ENCODE data around the gene SLC38A7.
"Not testable (repeated sequence)": the region's sequence is repeated elsewhere in the genome, so short reads cannot be mapped to it uniquely, and the experiment has no call there.

The SLC38A7 gene

GRCh38 chr16:58709333-58709732 is 24.8 kb upstream of the SLC38A7 start:
- TF ChIP-seq ZNF384 (IDR thresholded peaks at IDR 0.05): no peak
- no peak for TF ChIP-seq L3MBTL2 (conservative IDR thresholded peaks at IDR 0.05)
- no peak for TF ChIP-seq SUZ12 (IDR thresholded peaks at IDR 0.05)
- TF ChIP-seq FOXA1 (IDR thresholded peaks at IDR 0.05): no peak
- TF ChIP-seq FOXK2 (IDR thresholded peaks at IDR 0.05): no peak
- TF ChIP-seq PKNOX1 (IDR thresholded peaks at IDR 0.05): no peak
- TF ChIP-seq ELF4 (IDR thresholded peaks at IDR 0.05): no peak
- TF ChIP-seq TARDBP (IDR thresholded peaks at IDR 0.05): no peak
- TF ChIP-seq ARNT (IDR thresholded peaks at IDR 0.05): no peak
- TF ChIP-seq FOXM1 (IDR thresholded peaks at IDR 0.05; ENCODE audit: borderline replicate concordance): no peak
- DNase-seq (ENCODE audit: extremely low spot score): no peak
- CTCF ChIA-PET: no interaction called here
- POLR2A ChIA-PET: no interaction called here

- DNase-seq (ENCODE audit: extremely low spot score): no peak
- TF ChIP-seq ELF4 (IDR thresholded peaks at IDR 0.05): no peak
- TF ChIP-seq HDGF (IDR thresholded peaks at IDR 0.05; ENCODE audit: borderline replicate concordance): no peak
- TF ChIP-seq ZNF384 (IDR thresholded peaks at IDR 0.05): no peak
- CTCF ChIA-PET: no interaction called here
- POLR2A ChIA-PET: no interaction called here
Measured at GRCh38 chr16:58699151-58699550, 14.6 kb upstream of the SLC38A7 start.

- CTCF ChIA-PET: no interaction called here
- DNase-seq (ENCODE audit: extremely low spot score): no peak
- no peak for TF ChIP-seq FOXK2 (IDR thresholded peaks at IDR 0.05)
- no peak for TF ChIP-seq ELF4 (IDR thresholded peaks at IDR 0.05)
- TF ChIP-seq LEF1 (IDR thresholded peaks at IDR 0.05; ENCODE audit: borderline replicate concordance): no peak
- TF ChIP-seq TARDBP (IDR thresholded peaks at IDR 0.05): no peak
- no peak for TF ChIP-seq FOXM1 (IDR thresholded peaks at IDR 0.05; ENCODE audit: borderline replicate concordance)
- TF ChIP-seq ARNT (IDR thresholded peaks at IDR 0.05): no peak
- no peak for TF ChIP-seq HDGF (IDR thresholded peaks at IDR 0.05; ENCODE audit: borderline replicate concordance)
- TF ChIP-seq CTBP1 (IDR thresholded peaks at IDR 0.05; ENCODE audit: borderline replicate concordance): no peak
- no peak for TF ChIP-seq BHLHE40 (IDR thresholded peaks at IDR 0.05; ENCODE audit: borderline replicate concordance)
- TF ChIP-seq SP1 (IDR thresholded peaks at IDR 0.05): no peak
- TF ChIP-seq SUZ12 (IDR thresholded peaks at IDR 0.05): no peak
- TF ChIP-seq FOXA1 (IDR thresholded peaks at IDR 0.05): no peak
- no peak for TF ChIP-seq NFRKB (IDR thresholded peaks at IDR 0.05)
- no peak for TF ChIP-seq L3MBTL2 (conservative IDR thresholded peaks at IDR 0.05)
- TF ChIP-seq ZNF384 (IDR thresholded peaks at IDR 0.05): no peak
- no peak for TF ChIP-seq PKNOX1 (IDR thresholded peaks at IDR 0.05)
- POLR2A ChIA-PET: no interaction called here
Measured at GRCh38 chr16:58695368-58695767, 10.8 kb upstream of the SLC38A7 start.

- DNase-seq (ENCODE audit: extremely low spot score): no peak
- CTCF ChIA-PET: no interaction called here
- no peak for TF ChIP-seq FOXA1 (IDR thresholded peaks at IDR 0.05)
- no peak for TF ChIP-seq BHLHE40 (IDR thresholded peaks at IDR 0.05; ENCODE audit: borderline replicate concordance)
- no peak for TF ChIP-seq PKNOX1 (IDR thresholded peaks at IDR 0.05)
- no peak for TF ChIP-seq FOXM1 (IDR thresholded peaks at IDR 0.05; ENCODE audit: borderline replicate concordance)
- no peak for TF ChIP-seq ZNF384 (IDR thresholded peaks at IDR 0.05)
- POLR2A ChIA-PET: no interaction called here
Measured at GRCh38 chr16:58692450-58692849, 7.9 kb upstream of the SLC38A7 start.

- CTCF ChIA-PET; POLR2A ChIA-PET; DNase-seq (ENCODE audit: extremely low spot score): not testable (repeated sequence)
Measured at GRCh38 chr16:58686985-58687706, 2.6 kb upstream of the SLC38A7 start.

GRCh38 chr16:58685084-58685449 is 497 bp upstream of the SLC38A7 start:
- TF ChIP-seq SP1 (IDR thresholded peaks at IDR 0.05): no peak
- TF ChIP-seq HDGF (IDR thresholded peaks at IDR 0.05; ENCODE audit: borderline replicate concordance): no peak
- no peak for TF ChIP-seq PKNOX1 (IDR thresholded peaks at IDR 0.05)
- no peak for TF ChIP-seq NFRKB (IDR thresholded peaks at IDR 0.05)
- no peak for TF ChIP-seq CTBP1 (IDR thresholded peaks at IDR 0.05; ENCODE audit: borderline replicate concordance)
- TF ChIP-seq TARDBP (IDR thresholded peaks at IDR 0.05): no peak
- no peak for TF ChIP-seq ELF4 (IDR thresholded peaks at IDR 0.05)
- ChIA-PET CTCF (interaction anchor here (1.1 kb wide), 1 partner anchor 71 kb away, joined by 5 read pairs; no protein-coding TSS in a partner anchor), POLR2A (interaction anchor here (0.8 to 1.7 kb wide), 5 partner anchors 12 to 71 kb away, joined by 3 to 6 read pairs (median 5); no protein-coding TSS in a partner anchor)
- no peak for DNase-seq (ENCODE audit: extremely low spot score)

GRCh38 chr16:58684001-58684353 is 593 bp downstream of the SLC38A7 start:
- POLR2A ChIA-PET: interaction anchor here (1.0 to 1.7 kb wide), 5 partner anchors 13 to 72 kb away, joined by 3 to 6 read pairs (median 5); partner anchors contain the start of gene GOT2
- CTCF ChIA-PET: interaction anchor here (1.1 kb wide), 1 partner anchor 72 kb away, joined by 5 read pairs; no protein-coding TSS in a partner anchor
- TF ChIP-seq SP1 (IDR thresholded peaks at IDR 0.05): no peak
- TF ChIP-seq NFRKB (IDR thresholded peaks at IDR 0.05): no peak
- TF ChIP-seq CTBP1 (IDR thresholded peaks at IDR 0.05; ENCODE audit: borderline replicate concordance): no peak
- no peak for TF ChIP-seq ZNF384 (IDR thresholded peaks at IDR 0.05)
- TF ChIP-seq FOXM1 (IDR thresholded peaks at IDR 0.05; ENCODE audit: borderline replicate concordance): no peak
- no peak for TF ChIP-seq LEF1 (IDR thresholded peaks at IDR 0.05; ENCODE audit: borderline replicate concordance)
- no peak for TF ChIP-seq L3MBTL2 (conservative IDR thresholded peaks at IDR 0.05)
- no peak for TF ChIP-seq FOXA1 (IDR thresholded peaks at IDR 0.05)
- TF ChIP-seq HDGF (IDR thresholded peaks at IDR 0.05; ENCODE audit: borderline replicate concordance): no peak
- TF ChIP-seq BHLHE40 (IDR thresholded peaks at IDR 0.05; ENCODE audit: borderline replicate concordance): no peak
- no peak for TF ChIP-seq PKNOX1 (IDR thresholded peaks at IDR 0.05)
- no peak for TF ChIP-seq ARNT (IDR thresholded peaks at IDR 0.05)
- DNase-seq (ENCODE audit: extremely low spot score): no peak
